Transverse colon (tissue), 4 donors: ENCODE results near the gene RPTOR.

Source experiments
- EP300 ChIP-seq: sonication (generic); formaldehyde crosslinking; IDR thresholded peaks from one replicate; pipeline ENCODE4 v1.6.1; 2017; ENCODE audit warnings: antibody characterized with exemption, low read depth
- POLR2A ChIP-seq: fragments of 450-650 bp; IDR thresholded peaks from one replicate; pipeline ENCODE4 v1.6.1; 2016; ENCODE audit warnings: antibody characterized with exemption, mild to moderate bottlenecking, moderate library complexity
- POLR2AphosphoS5 ChIP-seq, 3 donors: sonication (generic); formaldehyde crosslinking; IDR thresholded peaks; one replicate each; pipeline ENCODE4 v1.6.1; 2016; ENCODE audit warnings: antibody characterized with exemption in 3 of 3
- TF ChIP-seq, protein P1 (sequence below), 5 experiments: fragments of 200-600 bp in 3 of 5; fragments of 450-650 bp in 2 of 5; sonication (generic) in 3 of 5; IDR thresholded peaks; 1 replicate in 2 of 5; 2 replicates in 3 of 5; pipeline ENCODE4 v1.5.1; 2016 to 2017; ENCODE audit warnings: antibody characterized with exemption in 5 of 5, inconsistent platforms in 3 of 5, mild to moderate bottlenecking in 2 of 5, moderate library complexity in 1 of 5

GRCh38 chr17:80908211-80908610 is 363.6 kb downstream of the RPTOR start:
- TF ChIP-seq, protein P1, sequence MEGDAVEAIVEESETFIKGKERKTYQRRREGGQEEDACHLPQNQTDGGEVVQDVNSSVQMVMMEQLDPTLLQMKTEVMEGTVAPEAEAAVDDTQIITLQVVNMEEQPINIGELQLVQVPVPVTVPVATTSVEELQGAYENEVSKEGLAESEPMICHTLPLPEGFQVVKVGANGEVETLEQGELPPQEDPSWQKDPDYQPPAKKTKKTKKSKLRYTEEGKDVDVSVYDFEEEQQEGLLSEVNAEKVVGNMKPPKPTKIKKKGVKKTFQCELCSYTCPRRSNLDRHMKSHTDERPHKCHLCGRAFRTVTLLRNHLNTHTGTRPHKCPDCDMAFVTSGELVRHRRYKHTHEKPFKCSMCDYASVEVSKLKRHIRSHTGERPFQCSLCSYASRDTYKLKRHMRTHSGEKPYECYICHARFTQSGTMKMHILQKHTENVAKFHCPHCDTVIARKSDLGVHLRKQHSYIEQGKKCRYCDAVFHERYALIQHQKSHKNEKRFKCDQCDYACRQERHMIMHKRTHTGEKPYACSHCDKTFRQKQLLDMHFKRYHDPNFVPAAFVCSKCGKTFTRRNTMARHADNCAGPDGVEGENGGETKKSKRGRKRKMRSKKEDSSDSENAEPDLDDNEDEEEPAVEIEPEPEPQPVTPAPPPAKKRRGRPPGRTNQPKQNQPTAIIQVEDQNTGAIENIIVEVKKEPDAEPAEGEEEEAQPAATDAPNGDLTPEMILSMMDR (IDR thresholded peaks at IDR 0.05) = no peak
- TF ChIP-seq POLR2A = no peak
- no peak for TF ChIP-seq EP300
- TF ChIP-seq POLR2AphosphoS5 (IDR thresholded peaks at IDR 0.05) = no peak
